A673 (cell line): ENCODE data around the gene KCNQ1. TPM values are rescaled to one million over a fixed set of nuclear protein-coding genes. Genes with fewer than 3 reads are reported as not detected.

Source experiments
- BruUV-seq: library from RNA; stranded (reverse); fragments of 400-500 nt; replicated peaks from 2 replicates; lab custom pipeline; 2021; lab: Mats Ljungman, UMichigan
- CTCF ChIA-PET: fragments of 300-600 bp; sonication (Branson Sonifier 250); formaldehyde crosslinking; loops from one replicate; lab custom pipeline; 2022; ENCODE audit warnings: antibody characterized with exemption; lab: Charles Lee
- POLR2A ChIA-PET: fragments of 300-600 bp; sonication (Branson Sonifier 250); formaldehyde crosslinking; loops from one replicate; lab custom pipeline; 2022; ENCODE audit warnings: antibody characterized with exemption; ENCODE audit not compliant: low non-redundant PET; lab: Charles Lee
- DNase-seq: peaks from one replicate; pipeline ENCODE4 v3.0.0-alpha.2; 2015; ENCODE audit warnings: low spot score
- H3K27ac ChIP-seq: fragments of 200-600 bp; sonication (generic); 2 replicates; pipeline ENCODE4 v1.5.1; 2016; ENCODE audit warnings: mixed run types, low read depth, mild to moderate bottlenecking, mixed read lengths, antibody characterized with exemption, low read length; ENCODE audit not compliant: poor library complexity, severe bottlenecking
- H3K27me3 ChIP-seq: fragments of 200-600 bp; sonication (generic); replicated peaks from 2 replicates; pipeline ENCODE4 v1.6.1; 2017; ENCODE audit warnings: mixed run types, low read depth, mild to moderate bottlenecking, mixed read lengths, antibody characterized with exemption, low read length; ENCODE audit not compliant: insufficient read depth, poor library complexity
- H3K36me3 ChIP-seq: fragments of 200-600 bp; sonication (generic); 2 replicates; pipeline ENCODE4 v1.6.1; 2016; ENCODE audit warnings: mixed run types, mild to moderate bottlenecking, mixed read lengths, antibody characterized with exemption, low read length; ENCODE audit not compliant: insufficient read depth, poor library complexity, severe bottlenecking
- H3K4me1 ChIP-seq: fragments of 200-600 bp; sonication (generic); 2 replicates; pipeline ENCODE4 v1.6.1; 2017; ENCODE audit warnings: mixed run types, mild to moderate bottlenecking, mixed read lengths, antibody characterized with exemption, low read length; ENCODE audit not compliant: insufficient read depth, poor library complexity, severe bottlenecking
- H3K4me3 ChIP-seq: fragments of 200-600 bp; sonication (generic); 2 replicates; pipeline ENCODE4 v1.5.1; 2016; ENCODE audit warnings: low read depth, mixed run types, mild to moderate bottlenecking, mixed read lengths, low read length; ENCODE audit not compliant: poor library complexity, severe bottlenecking
- H3K9me3 ChIP-seq: fragments of 200-600 bp; sonication (generic); 2 replicates; pipeline ENCODE4 v1.6.1; 2016; ENCODE audit warnings: mixed run types, low read depth, mild to moderate bottlenecking, mixed read lengths, antibody characterized with exemption, low read length; ENCODE audit not compliant: poor library complexity, severe bottlenecking
- EZH2 ChIP-seq: fragments of 200-600 bp; sonication (generic); IDR thresholded peaks from 2 replicates; pipeline ENCODE4 v1.6.1; 2017; ENCODE audit warnings: borderline replicate concordance, low read depth, mild to moderate bottlenecking, mixed read lengths, antibody characterized with exemption, low read length; ENCODE audit not compliant: poor library complexity, severe bottlenecking
- intact Hi-C: fragments of 100-400 bp; cut with micrococcal nuclease; formaldehyde crosslinking; loops from one replicate; pipeline ENCODE4 v1.10.0; 2022; ENCODE audit not compliant: unreplicated experiment
- total RNA-seq: library from RNA; stranded (reverse); gene quantifications from 2 replicates; pipeline ENCODE4 v1.2.3, GENCODE V29; 2021
- TF ChIP-seq, protein P1 (sequence below): fragments of 300-800, 200-600 bp; sonication (generic); conservative IDR thresholded peaks from 2 replicates; pipeline ENCODE4 v1.5.1; 2017; ENCODE audit warnings: low read depth, mild to moderate bottlenecking, antibody characterized with exemption, low read length, moderate library complexity, mixed read lengths

Gene KCNQ1
- total RNA-seq, 1 experiment from 2014 or later, result not detected

GRCh38 chr11:2719831-2720590, 275.2 kb downstream of the KCNQ1 start:
- H3K4me1 ChIP-seq, result no peaks in the 10 kb centered on the region
- no peak for TF ChIP-seq EZH2
- TF ChIP-seq, protein P1, sequence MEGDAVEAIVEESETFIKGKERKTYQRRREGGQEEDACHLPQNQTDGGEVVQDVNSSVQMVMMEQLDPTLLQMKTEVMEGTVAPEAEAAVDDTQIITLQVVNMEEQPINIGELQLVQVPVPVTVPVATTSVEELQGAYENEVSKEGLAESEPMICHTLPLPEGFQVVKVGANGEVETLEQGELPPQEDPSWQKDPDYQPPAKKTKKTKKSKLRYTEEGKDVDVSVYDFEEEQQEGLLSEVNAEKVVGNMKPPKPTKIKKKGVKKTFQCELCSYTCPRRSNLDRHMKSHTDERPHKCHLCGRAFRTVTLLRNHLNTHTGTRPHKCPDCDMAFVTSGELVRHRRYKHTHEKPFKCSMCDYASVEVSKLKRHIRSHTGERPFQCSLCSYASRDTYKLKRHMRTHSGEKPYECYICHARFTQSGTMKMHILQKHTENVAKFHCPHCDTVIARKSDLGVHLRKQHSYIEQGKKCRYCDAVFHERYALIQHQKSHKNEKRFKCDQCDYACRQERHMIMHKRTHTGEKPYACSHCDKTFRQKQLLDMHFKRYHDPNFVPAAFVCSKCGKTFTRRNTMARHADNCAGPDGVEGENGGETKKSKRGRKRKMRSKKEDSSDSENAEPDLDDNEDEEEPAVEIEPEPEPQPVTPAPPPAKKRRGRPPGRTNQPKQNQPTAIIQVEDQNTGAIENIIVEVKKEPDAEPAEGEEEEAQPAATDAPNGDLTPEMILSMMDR, result no peak
- BruUV-seq, result no TSS peak
- H3K36me3 ChIP-seq, result no peaks in the 10 kb centered on the region
- no peak overlapping the region for H3K4me3 ChIP-seq
- no peaks in the 10 kb centered on the region for H3K9me3 ChIP-seq
- no peak for DNase-seq
- intact Hi-C loops, result no loop called here
- H3K27me3 ChIP-seq, result no peaks in the 10 kb centered on the region
- ChIA-PET POLR2A (no interaction called here), CTCF (no interaction called here)
- H3K27ac ChIP-seq, result no peak overlapping the region

DNA sequence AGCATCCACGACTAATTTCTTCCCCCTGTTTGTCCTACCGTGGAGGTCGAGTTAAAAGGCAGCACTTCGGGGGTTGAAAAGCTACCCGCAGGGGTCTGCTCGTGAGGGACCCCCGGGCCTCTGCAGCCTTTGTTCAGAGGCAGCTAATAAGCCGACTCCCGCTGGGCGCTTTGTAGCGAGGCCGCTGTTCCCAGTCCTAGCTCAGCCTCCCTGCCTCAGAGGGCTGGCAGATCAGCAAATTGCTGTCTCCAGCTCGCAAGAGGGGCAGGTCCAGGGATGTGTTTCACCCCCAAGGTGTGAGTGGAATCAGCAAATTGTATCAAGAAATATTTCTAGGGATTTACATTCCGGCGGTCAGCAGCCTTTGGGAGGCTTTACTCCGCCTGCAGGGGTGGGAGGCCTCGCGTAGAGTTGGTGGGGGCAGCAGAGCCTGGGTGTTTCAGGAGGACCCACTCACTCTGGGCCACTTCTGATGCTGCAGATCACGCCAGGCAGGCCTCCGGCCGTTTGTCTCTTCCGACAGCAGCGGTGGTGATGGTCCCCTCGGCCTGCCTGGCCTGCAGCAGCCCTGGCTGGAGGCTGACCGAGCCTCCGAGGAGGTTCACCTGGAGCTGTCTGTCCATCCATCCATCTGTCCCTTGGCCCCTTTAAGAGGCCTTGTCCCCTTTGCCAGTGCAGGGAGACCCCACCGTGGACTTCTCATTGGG, 276.6 kb downstream of the KCNQ1 start:
- no peak overlapping the region for H3K27ac ChIP-seq
- no peak overlapping the region for H3K4me3 ChIP-seq
- BruUV-seq, result no TSS peak
- no peaks in the 10 kb centered on the region for H3K36me3 ChIP-seq
- H3K27me3 ChIP-seq, result no peaks in the 10 kb centered on the region
- H3K4me1 ChIP-seq, result no peaks in the 10 kb centered on the region
- H3K9me3 ChIP-seq, result no peaks in the 10 kb centered on the region
- intact Hi-C loops, result no loop called here
- ChIA-PET CTCF (no interaction called here), POLR2A (no interaction called here)
- no peak for TF ChIP-seq EZH2
- TF ChIP-seq, protein P1, result no peak
- peak; percentile 51 for DNase-seq

DNA sequence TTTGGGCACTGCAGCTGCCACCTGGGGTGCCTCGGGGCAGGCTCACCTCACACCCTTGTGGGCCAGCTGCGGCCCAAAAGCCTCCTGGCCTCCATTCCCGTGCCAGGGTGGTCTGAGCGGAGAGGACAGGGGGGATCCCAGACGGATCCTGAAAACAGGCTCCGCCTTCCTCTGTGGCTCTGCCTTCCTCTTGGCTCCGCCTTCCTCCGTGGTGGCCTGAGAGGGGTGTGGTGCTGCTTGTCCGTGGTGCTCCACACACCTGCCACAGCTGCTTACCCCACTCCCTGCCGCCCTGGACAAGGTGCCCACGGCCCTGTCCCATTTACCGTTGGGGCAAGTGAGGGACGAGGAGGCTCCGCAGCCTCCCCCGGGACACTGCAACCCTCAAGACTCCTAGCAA, 278.1 kb downstream of the KCNQ1 start:
- no peaks in the 10 kb centered on the region for H3K36me3 ChIP-seq
- no peak overlapping the region for H3K27ac ChIP-seq
- intact Hi-C loops, result no loop called here
- no peak overlapping the region for H3K4me3 ChIP-seq
- ChIA-PET CTCF (no interaction called here), POLR2A (interaction anchor here (0.6 kb wide), 1 partner anchor 72 kb away, joined by 5 read pairs; no protein-coding TSS in a partner anchor)
- no peaks in the 10 kb centered on the region for H3K27me3 ChIP-seq
- no peak for DNase-seq
- TF ChIP-seq, protein P1, result no peak
- no peak for TF ChIP-seq EZH2
- no TSS peak for BruUV-seq
- no peaks in the 10 kb centered on the region for H3K4me1 ChIP-seq
- H3K9me3 ChIP-seq, result no peaks in the 10 kb centered on the region
